Measurements from ENCODE around the gene RSPH4A. TPM values are rescaled to one million over a fixed set of nuclear protein-coding genes. Genes with fewer than 3 reads are reported as not detected.
A peak's percentile ranks its signal among the peaks of the same experiment; 100 is the strongest.

Gene RSPH4A
- total and polyA plus RNA-seq, 9 of the 15 experiments (the other 6 are each of a cell fraction or from before 2014, with no cell fraction given) = 0.04 to 0.30 (median 0.11) TPM

GRCh38 chr6:116570856-116571682 lies 45.2 kb upstream of the RSPH4A start, which contains the start of gene RWDD1 (continued):
- TF ChIP-seq ELK1 (CRISPR knock-in tag; IDR thresholded peaks at IDR 0.05) = no peak
- TF ChIP-seq HNRNPH1 (optimal IDR thresholded peaks at IDR 0.05; ENCODE audit: low read depth, low read length) = no peak
- no peak for TF ChIP-seq SMAD2 (IDR thresholded peaks at IDR 0.05; ENCODE audit: low read depth, low read length)
- peak; percentile 12 for TF ChIP-seq MXI1 (IDR thresholded peaks at IDR 0.05; ENCODE audit: low read depth, low read length)
- no peak for TF ChIP-seq DDX20 (tag; IDR thresholded peaks at IDR 0.05; ENCODE audit: low read depth)
- peak; percentile 74; the same call in 1 of the 2 replicates for TF ChIP-seq GTF2F1 (IDR thresholded peaks at IDR 0.05; ENCODE audit: low read depth, low read length)
- TF ChIP-seq RBM15 (IDR thresholded peaks at IDR 0.05; ENCODE audit: insufficient read depth, low read length) = no peak
- TF ChIP-seq CHD4 (IDR thresholded peaks at IDR 0.05; ENCODE audit: insufficient read depth, insufficient replicate concordance, low read depth, low read length, poor library complexity, severe bottlenecking) = no peak
- no peak for TF ChIP-seq ID3 (CRISPR knock-in tag; IDR thresholded peaks at IDR 0.05)
- TF ChIP-seq ID3 (tag; IDR thresholded peaks at IDR 0.05) = peak; percentile 63; the same call in 1 of the 2 replicates
- no peak for TF ChIP-seq ZNF75A (CRISPR knock-in tag; IDR thresholded peaks at IDR 0.05)
- no peak for TF ChIP-seq SREBF1 (IDR thresholded peaks at IDR 0.05; ENCODE audit: borderline replicate concordance, low read depth, low read length)
- TF ChIP-seq ZFX (CRISPR knock-in tag; IDR thresholded peaks at IDR 0.05) = peak; percentile 100
- TF ChIP-seq RUNX1 (IDR thresholded peaks at IDR 0.05; ENCODE audit: low read depth) = no peak
- TF ChIP-seq ZMIZ1 (IDR thresholded peaks at IDR 0.05; ENCODE audit: low read depth in 2 of 2, low read length in 2 of 2) = peak; percentile 52 to 93; a peak in 3 of 4 replicates
- TF ChIP-seq MXD1 (CRISPR knock-in tag; IDR thresholded peaks at IDR 0.05; ENCODE audit: borderline replicate concordance, poor library complexity, severe bottlenecking) = no peak
- no peak for TF ChIP-seq MTA2 (IDR thresholded peaks at IDR 0.05; ENCODE audit: low read depth)
- no peak for TF ChIP-seq ZC3H8 (IDR thresholded peaks at IDR 0.05)
- no peak for TF ChIP-seq HBP1 (CRISPR knock-in tag; IDR thresholded peaks at IDR 0.05)
- TF ChIP-seq ZSCAN32 (CRISPR knock-in tag; IDR thresholded peaks at IDR 0.05) = no peak
- no peak for TF ChIP-seq ZNF778 (CRISPR knock-in tag; IDR thresholded peaks at IDR 0.05)

Data from K562 (cell line).